Ramos (cell line): Measurements from ENCODE around the gene FBXW7.

Experiments
- in situ Hi-C: fragments of 300-500 bp; cut with MboI; formaldehyde crosslinking; loops from one replicate; pipeline ENCODE4 v1.14.3; 2022; ENCODE audit warnings: low sequenced_read_pairs; ENCODE audit not compliant: unreplicated experiment

The FBXW7 gene

GRCh38 chr4:152515678-152516077 is 20.2 kb downstream of the FBXW7 start:
- in situ Hi-C loops: no loop called here

DNA sequence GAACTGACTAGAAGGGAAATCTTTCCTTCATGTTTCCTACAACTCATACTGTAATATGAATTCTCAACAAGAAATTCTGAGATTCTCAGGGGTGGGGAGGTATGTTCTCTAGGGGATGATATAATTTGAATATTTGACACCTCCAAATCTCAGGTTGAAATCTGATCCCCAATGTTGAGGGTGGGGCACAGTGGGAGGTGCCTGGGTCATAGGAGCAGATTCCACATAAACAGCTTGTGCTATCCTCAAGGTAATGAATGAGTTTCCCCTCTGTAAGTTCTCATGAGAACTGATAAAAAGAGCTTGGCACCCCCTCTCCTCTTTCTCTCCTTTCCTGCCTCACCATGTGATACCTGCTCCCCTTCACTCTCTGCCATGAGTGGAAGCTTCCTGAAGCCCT is 21.5 kb downstream of the FBXW7 start:
- in situ Hi-C loops: no loop called here

- in situ Hi-C loops: no loop called here
Measured at GRCh38 chr4:152513078-152513477, 22.8 kb downstream of the FBXW7 start.

- in situ Hi-C loops: no loop called here
Measured at GRCh38 chr4:152512483-152512882, 23.4 kb downstream of the FBXW7 start.

DNA sequence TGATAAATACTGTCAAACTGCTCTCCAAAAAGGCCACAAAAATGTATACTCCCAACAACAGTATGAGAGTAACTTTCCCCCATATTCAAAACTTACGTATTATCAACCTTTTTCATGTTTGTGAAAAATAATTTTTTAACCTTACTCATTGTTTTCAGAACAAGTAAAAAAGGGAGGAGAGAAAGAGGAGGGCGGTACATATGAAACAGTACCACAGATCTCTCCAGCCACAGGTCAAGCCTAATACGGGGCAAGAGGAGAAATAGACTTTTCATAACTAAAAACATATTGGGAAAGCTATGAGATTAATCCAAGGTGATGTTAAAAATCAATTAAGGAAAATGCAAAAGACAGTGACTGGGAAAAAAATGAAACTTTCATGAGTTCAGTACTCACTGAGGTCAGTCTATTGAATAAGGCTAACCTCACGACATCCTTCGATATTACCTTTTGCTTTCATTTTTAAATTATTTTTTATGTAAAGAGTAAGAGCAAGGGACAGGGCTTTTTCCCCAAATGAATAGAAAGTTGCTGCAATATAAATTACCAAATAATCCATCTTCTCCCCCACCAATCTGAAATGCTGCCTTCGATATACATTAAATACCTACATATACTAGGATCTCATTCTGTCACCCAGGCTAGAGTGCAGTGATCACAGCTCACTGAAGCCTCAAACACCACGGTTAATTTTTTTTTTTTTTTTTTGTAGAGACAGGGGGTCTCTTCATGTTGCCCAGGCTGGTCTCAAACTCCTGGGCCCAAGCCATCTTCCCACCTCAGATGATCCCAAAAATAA is 25.3 kb downstream of the FBXW7 start:
- in situ Hi-C loops: no loop called here

DNA sequence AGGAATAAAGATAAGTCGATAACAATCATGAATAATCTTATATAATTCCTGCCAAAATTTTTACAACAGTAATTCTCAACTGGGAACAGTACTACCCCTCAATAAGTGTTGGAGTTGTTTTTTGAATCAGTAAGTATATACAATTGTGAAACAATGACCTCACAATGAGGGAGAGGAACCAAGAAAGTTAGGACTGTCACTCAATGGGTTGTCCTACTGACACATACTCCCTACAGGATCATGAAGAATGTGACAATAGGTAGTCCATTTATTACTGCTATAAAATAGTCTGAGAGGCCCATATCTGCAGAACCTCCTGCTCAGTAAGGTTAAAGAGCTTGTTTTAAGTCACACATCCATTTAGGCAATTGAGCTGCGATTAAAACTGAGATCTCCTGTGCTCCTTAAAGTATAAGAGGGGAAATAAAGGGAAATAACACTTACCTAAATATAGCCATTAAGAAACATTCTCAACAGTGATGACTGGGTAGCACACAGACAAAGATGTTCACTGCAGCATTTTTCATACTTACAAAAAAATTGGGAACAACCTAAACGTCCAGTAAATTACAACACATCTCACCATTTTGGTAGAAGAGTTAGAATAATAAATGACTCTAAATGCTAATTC is 26.2 kb downstream of the FBXW7 start:
- in situ Hi-C loops: no loop called here

- in situ Hi-C loops: no loop called here
Measured at GRCh38 chr4:152508818-152509217, 27.1 kb downstream of the FBXW7 start.

DNA sequence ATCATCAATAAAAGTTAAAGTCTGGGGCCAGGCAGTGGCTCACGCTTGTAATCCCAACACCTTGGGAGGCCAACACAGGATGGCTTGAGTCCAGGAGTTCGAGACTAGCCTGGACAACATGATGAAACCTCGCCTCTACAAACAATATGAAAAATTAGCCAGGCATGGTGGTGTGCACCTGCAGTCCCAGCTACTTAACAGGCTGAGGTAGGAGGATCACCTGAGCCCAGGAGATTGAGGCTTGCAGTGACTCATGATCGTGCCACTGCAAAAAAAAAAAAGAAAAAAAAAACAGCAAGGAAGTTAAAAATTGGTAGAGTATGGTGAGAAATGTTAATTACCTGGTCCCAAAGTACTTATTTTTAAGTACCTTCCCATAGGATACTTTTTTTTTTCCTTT is 27.5 kb downstream of the FBXW7 start:
- in situ Hi-C loops: no loop called here

DNA sequence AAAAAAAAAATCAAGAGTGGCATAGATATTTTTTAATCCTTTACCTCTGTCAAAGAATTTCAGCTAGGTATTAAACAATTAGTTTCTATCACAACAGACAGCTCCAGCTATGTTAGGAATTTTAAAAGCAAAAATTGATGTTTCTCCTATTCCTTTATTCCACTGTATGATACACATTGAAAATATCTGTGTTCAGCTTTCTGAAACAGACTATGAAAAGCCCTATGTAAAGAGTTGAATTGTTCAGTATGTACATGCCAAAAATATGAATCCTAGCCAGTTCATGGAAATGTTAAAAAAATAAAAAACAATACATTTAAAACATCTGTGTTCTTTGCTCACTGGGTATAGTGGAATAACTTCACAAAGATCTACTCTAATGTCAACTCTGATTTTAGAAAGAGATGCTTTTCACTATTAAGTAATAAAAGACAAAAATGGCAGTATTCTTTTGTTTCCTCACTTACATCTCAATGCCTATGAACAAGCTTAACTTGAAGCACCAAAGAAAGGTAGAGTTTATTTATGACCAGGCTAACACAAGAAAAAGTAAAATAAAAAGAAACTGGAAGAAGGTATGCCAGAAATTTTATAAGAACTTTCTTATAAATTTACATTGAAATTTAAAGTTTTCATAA is 32.1 kb downstream of the FBXW7 start:
- in situ Hi-C loops: no loop called here

DNA sequence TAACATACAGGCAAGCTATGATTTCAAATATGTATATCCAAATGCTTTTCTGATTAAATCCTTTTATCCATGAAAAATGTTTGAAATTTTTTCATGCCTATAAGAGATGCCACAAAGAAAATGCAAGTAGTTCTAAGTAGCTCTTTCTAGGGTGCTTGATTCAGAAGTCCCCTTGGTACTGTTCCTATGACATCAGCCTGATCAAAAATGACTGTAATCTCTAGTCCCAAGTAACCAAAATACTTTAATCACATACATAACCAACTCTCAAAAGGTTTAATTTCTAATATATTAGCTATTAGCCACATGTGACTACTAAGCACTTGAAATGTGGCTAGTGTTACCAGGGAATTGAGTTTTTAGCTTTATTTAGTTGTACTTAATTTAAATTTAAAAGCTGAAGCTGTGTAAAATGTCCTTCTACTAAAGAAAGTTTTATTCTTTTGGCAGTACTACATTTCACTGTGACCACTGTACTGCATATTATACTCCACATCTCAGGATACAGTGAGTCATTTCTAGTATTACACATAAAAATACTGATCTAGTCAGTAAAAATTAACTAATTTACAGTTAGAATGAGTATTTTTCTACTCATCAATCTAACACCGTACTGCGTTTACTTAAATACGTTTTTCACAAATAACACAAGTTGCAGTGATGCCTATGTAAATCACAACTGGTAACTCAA is 33.9 kb downstream of the FBXW7 start:
- in situ Hi-C loops: no loop called here

GRCh38 chr4:152500800-152501434 is 35.0 kb downstream of the FBXW7 start:
- in situ Hi-C loops: no loop called here

DNA sequence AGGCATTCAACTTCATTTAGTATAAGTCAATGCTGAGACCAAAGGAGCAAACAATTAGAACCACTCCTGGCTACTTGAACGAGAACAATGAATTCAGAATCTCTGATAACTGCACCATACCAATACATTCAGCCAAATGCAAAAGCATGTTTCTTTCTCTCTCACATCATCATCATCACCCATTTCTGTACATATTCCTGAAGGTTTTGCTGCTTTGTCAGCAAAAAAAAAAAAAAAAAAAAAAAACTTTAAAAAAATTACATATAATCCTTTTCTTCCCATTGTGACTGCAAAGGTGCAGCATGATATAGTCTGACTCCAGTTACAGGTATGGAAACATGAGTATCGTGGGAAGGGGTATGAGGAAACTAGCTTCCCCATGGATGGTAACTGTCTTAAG is 35.6 kb downstream of the FBXW7 start:
- in situ Hi-C loops: no loop called here

- in situ Hi-C loops: loop anchor here (10.0 kb wide), 1 partner anchor 235 kb away; no protein-coding TSS in a partner anchor
Measured at GRCh38 chr4:152499344-152499743, 36.5 kb downstream of the FBXW7 start.

DNA sequence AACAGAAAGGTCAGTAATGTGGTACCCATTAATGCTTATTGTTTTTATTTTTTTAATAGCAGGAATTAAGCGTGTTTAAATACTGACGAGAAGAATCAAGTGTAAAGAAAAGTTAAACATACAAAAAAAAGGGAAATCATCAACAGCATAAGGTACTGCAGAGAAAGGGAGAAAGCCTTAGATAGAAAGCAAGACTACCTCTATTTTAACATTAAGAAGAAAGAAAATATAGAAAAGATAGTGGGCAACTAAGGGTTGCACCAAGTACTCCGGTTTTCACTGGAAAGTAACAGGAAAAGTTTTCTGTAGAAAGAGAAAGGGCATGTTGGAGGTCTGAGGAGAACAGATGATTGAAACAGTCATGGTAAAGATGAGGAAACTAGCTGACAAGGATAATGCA is 41.9 kb downstream of the FBXW7 start:
- in situ Hi-C loops: loop anchor here (10.0 kb wide), 1 partner anchor 241 kb away; no protein-coding TSS in a partner anchor

DNA sequence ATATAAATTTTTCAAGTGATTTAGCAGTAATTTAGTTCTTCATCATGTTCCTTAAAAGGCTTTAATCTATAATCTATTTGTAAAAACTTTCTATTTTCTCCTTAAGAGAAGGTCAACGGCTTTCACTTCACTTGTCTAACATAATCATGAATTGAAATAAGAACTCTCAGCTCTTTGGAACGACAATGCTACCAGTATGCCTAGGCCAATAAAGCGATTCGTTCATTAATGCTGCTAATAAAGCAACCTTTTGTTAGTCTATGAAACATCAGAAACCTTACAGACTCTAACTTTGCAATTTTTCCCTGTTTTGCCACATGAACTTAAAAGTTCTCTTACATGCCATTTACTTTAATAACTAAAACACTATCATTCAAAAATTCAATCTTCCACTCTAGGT is 47.6 kb downstream of the FBXW7 start:
- in situ Hi-C loops: no loop called here

DNA sequence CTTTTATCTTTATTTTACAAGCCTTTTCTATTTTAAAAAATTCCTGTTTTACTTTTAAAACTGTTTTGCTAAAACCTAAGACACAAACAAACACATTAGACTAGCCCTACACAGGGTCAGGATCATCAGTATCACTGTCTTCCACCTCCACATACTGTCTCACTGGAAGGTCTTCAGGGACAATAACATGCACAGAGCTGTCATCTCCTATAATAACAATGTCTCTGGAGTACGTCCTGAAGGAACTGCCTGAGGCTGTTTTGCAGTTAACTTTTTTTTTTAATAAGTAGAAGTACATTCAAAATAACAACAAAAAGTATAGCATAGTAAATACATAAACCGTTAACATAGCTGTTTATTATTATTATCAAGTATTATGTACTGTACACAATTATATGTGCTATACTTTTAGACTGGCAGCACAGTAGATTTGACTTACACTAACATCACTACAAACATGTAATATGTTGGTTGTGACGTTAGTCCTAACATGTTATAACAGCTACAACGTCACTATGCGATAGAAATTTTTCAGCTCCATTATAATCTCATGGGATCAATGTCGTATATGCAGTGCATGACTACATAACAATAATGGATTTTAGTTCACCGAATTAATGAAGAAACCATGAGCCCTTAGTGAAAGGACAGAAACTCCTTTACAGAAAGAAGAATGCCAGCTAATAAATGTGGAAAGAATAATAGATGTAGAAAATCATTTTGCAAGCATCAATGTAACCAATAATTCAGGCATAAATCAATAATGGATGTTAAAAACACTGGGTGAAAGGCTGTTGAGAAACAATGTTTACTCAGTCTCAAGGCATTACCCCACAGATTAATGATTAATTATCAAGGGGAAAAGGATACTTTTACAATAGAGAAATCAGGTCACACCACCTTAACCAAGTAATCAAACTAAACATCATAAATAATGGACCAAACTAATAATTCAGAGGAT is 49.2 kb downstream of the FBXW7 start:
- in situ Hi-C loops: no loop called here

DNA sequence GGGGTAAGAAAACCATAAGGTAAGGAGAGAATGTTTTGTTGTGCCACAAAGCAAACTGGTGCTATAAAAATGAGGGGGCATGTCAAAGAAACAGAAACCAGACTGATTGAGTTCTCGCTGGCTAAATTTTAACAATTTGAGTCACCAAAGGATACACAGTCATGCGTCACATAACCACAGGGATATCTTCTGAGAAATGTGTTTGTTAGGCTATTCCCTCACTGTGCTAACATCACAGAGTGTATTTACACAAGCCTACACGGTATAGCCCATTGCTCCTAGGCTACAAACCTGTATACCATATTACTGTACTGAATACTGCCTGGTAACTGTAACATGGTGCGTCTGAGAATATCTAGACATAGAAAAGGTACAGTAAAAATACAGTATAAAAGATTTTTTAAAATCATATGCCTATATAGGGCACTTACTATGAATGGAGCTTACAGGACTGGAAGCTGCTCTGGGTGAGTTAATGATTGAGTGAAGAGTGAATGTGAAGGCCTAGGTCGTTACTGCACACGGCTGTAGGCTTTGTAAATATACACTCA is 50.1 kb downstream of the FBXW7 start:
- in situ Hi-C loops: no loop called here

DNA sequence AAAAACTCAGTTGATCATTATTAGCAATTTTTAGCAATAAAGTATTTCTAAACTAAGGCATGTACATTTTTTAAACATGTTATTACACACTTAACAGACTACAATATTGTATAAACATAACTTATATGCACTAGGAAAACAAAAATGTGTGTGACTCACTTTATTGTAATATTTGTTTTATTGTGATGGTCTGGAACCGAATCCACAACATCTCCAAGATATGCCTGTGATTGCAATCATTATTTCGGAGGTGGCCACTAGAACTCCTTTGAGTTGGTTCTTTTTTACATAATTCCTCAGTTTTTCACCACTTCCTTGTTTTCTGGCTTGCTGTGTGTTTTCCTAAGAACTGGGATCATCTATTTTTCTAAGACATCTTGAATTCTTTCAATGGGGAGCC is 53.7 kb downstream of the FBXW7 start:
- in situ Hi-C loops: no loop called here

GRCh38 chr4:152480901-152481300 is 55.0 kb downstream of the FBXW7 start:
- in situ Hi-C loops: no loop called here
